A673 (cell line): ENCODE measurements around the gene MBD5. TPM values are rescaled to one million over a fixed set of nuclear protein-coding genes. Genes with fewer than 3 reads are reported as not detected.

Experiments used
- BruUV-seq: library from RNA; stranded (reverse); fragments of 400-500 nt; replicated peaks from 2 replicates; lab custom pipeline; 2021; lab: Mats Ljungman, UMichigan
- CTCF ChIA-PET: fragments of 300-600 bp; sonication (Branson Sonifier 250); formaldehyde crosslinking; loops from one replicate; lab custom pipeline; 2022; ENCODE audit warnings: antibody characterized with exemption; lab: Charles Lee
- POLR2A ChIA-PET: fragments of 300-600 bp; sonication (Branson Sonifier 250); formaldehyde crosslinking; loops from one replicate; lab custom pipeline; 2022; ENCODE audit warnings: antibody characterized with exemption; ENCODE audit not compliant: low non-redundant PET; lab: Charles Lee
- DNase-seq: peaks from one replicate; pipeline ENCODE4 v3.0.0-alpha.2; 2015; ENCODE audit warnings: low spot score
- H3K27ac ChIP-seq: fragments of 200-600 bp; sonication (generic); 2 replicates; pipeline ENCODE4 v1.5.1; 2016; ENCODE audit warnings: mixed run types, low read depth, mild to moderate bottlenecking, mixed read lengths, antibody characterized with exemption, low read length; ENCODE audit not compliant: poor library complexity, severe bottlenecking
- H3K27me3 ChIP-seq: fragments of 200-600 bp; sonication (generic); replicated peaks from 2 replicates; pipeline ENCODE4 v1.6.1; 2017; ENCODE audit warnings: mixed run types, low read depth, mild to moderate bottlenecking, mixed read lengths, antibody characterized with exemption, low read length; ENCODE audit not compliant: insufficient read depth, poor library complexity
- H3K36me3 ChIP-seq: fragments of 200-600 bp; sonication (generic); 2 replicates; pipeline ENCODE4 v1.6.1; 2016; ENCODE audit warnings: mixed run types, mild to moderate bottlenecking, mixed read lengths, antibody characterized with exemption, low read length; ENCODE audit not compliant: insufficient read depth, poor library complexity, severe bottlenecking
- H3K4me1 ChIP-seq: fragments of 200-600 bp; sonication (generic); 2 replicates; pipeline ENCODE4 v1.6.1; 2017; ENCODE audit warnings: mixed run types, mild to moderate bottlenecking, mixed read lengths, antibody characterized with exemption, low read length; ENCODE audit not compliant: insufficient read depth, poor library complexity, severe bottlenecking
- H3K4me3 ChIP-seq: fragments of 200-600 bp; sonication (generic); 2 replicates; pipeline ENCODE4 v1.5.1; 2016; ENCODE audit warnings: low read depth, mixed run types, mild to moderate bottlenecking, mixed read lengths, low read length; ENCODE audit not compliant: poor library complexity, severe bottlenecking
- H3K9me3 ChIP-seq: fragments of 200-600 bp; sonication (generic); 2 replicates; pipeline ENCODE4 v1.6.1; 2016; ENCODE audit warnings: mixed run types, low read depth, mild to moderate bottlenecking, mixed read lengths, antibody characterized with exemption, low read length; ENCODE audit not compliant: poor library complexity, severe bottlenecking
- EZH2 ChIP-seq: fragments of 200-600 bp; sonication (generic); IDR thresholded peaks from 2 replicates; pipeline ENCODE4 v1.6.1; 2017; ENCODE audit warnings: borderline replicate concordance, low read depth, mild to moderate bottlenecking, mixed read lengths, antibody characterized with exemption, low read length; ENCODE audit not compliant: poor library complexity, severe bottlenecking
- intact Hi-C: fragments of 100-400 bp; cut with micrococcal nuclease; formaldehyde crosslinking; loops from one replicate; pipeline ENCODE4 v1.10.0; 2022; ENCODE audit not compliant: unreplicated experiment
- total RNA-seq: library from RNA; stranded (reverse); gene quantifications from 2 replicates; pipeline ENCODE4 v1.2.3, GENCODE V29; 2021
- TF ChIP-seq, protein P1 (sequence below): fragments of 300-800, 200-600 bp; sonication (generic); conservative IDR thresholded peaks from 2 replicates; pipeline ENCODE4 v1.5.1; 2017; ENCODE audit warnings: low read depth, mild to moderate bottlenecking, antibody characterized with exemption, low read length, moderate library complexity, mixed read lengths

MBD5 gene
- total RNA-seq, 1 experiment from 2014 or later: 32.4 TPM

DNA sequence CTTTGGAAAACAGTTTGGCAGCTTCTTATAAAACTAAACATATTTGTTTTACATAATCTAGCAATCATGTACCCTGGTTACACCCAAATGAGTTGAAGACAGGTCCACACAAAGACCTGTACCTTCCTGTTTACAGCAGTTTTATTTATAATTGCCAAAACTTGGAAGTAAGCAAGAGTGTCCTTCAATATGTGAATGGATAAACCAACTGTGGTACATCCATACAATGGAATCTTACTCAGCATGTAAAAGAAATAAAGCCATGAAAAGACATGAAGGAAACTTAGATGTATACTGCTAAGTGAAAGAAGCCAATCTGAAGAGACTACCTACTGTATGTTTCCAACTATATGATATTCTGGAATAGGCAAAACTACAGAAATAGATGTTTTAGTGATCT lies 24.1 kb upstream of the MBD5 start:
- BruUV-seq: no TSS peak
- CTCF ChIA-PET: no interaction called here
- H3K36me3 ChIP-seq: no peaks in the 10 kb centered on the region

GRCh38 chr2:147998203-147998602 lies 22.7 kb upstream of the MBD5 start:
- Histone ChIP-seq H3K36me3 (no peaks in the 10 kb centered on the region), H3K4me3 (no peak overlapping the region), H3K4me1 (no peaks in the 10 kb centered on the region), H3K27me3 (no peaks in the 10 kb centered on the region), H3K27ac (no peak overlapping the region), H3K9me3 (peaks cover 6% of the 10 kb centered on the region)
- no TSS peak for BruUV-seq
- intact Hi-C loops: no loop called here
- no peak for DNase-seq
- ChIA-PET POLR2A (no interaction called here), CTCF (no interaction called here)
- no peak for TF ChIP-seq EZH2
- TF ChIP-seq, protein P1, sequence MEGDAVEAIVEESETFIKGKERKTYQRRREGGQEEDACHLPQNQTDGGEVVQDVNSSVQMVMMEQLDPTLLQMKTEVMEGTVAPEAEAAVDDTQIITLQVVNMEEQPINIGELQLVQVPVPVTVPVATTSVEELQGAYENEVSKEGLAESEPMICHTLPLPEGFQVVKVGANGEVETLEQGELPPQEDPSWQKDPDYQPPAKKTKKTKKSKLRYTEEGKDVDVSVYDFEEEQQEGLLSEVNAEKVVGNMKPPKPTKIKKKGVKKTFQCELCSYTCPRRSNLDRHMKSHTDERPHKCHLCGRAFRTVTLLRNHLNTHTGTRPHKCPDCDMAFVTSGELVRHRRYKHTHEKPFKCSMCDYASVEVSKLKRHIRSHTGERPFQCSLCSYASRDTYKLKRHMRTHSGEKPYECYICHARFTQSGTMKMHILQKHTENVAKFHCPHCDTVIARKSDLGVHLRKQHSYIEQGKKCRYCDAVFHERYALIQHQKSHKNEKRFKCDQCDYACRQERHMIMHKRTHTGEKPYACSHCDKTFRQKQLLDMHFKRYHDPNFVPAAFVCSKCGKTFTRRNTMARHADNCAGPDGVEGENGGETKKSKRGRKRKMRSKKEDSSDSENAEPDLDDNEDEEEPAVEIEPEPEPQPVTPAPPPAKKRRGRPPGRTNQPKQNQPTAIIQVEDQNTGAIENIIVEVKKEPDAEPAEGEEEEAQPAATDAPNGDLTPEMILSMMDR: no peak

More for the DNA sequence above, 24.1 kb upstream of the MBD5 start:
- Histone ChIP-seq H3K4me3 (no peak overlapping the region), H3K27ac (no peak overlapping the region), H3K27me3 (no peaks in the 10 kb centered on the region), H3K9me3 (peaks cover 6% of the 10 kb centered on the region), H3K4me1 (no peaks in the 10 kb centered on the region)
- no peak for DNase-seq
- TF ChIP-seq, protein P1: no peak
- TF ChIP-seq EZH2: no peak
- intact Hi-C loops: no loop called here
- POLR2A ChIA-PET: no interaction called here

- ChIA-PET POLR2A (no interaction called here), CTCF (no interaction called here)
- Histone ChIP-seq H3K4me3 (no peak overlapping the region), H3K4me1 (no peaks in the 10 kb centered on the region), H3K36me3 (no peaks in the 10 kb centered on the region), H3K27me3 (no peaks in the 10 kb centered on the region), H3K9me3 (peaks cover 6% of the 10 kb centered on the region), H3K27ac (no peak overlapping the region)
- intact Hi-C loops: no loop called here
- no TSS peak for BruUV-seq
- no peak for DNase-seq
- no peak for TF ChIP-seq EZH2
- TF ChIP-seq, protein P1: no peak
These were observed 21.8 kb upstream of the MBD5 start for GRCh38 chr2:147999126-147999525.
